ENCODE results near the gene DDX42.

- no peak for TF ChIP-seq EZH2 (IDR thresholded peaks at IDR 0.05; ENCODE audit: insufficient read depth, poor library complexity, severe bottlenecking)
- TF ChIP-seq EZH2phosphoT487 (IDR thresholded peaks at IDR 0.05; ENCODE audit: insufficient read depth, low read depth): no peak
These were observed 57.5 kb downstream of the DDX42 start for GRCh38 chr17:63831505-63831904.

Data from GM23248 (cell line).